Esophagus squamous epithelium (tissue), 4 donors: ENCODE measurements around the gene RND1.

Experiments used
- CTCF ChIP-seq, 6 experiments: fragments of 450-650 bp in 4 of 6; fragments of 200-600 bp in 2 of 6; sonication (generic) in 2 of 6; IDR thresholded peaks; one replicate each; pipeline ENCODE4 v1.5.1; 2016 to 2019; ENCODE audit warnings: antibody characterized with exemption in 6 of 6, mild to moderate bottlenecking in 4 of 6, moderate library complexity in 4 of 6
- POLR2A ChIP-seq, 4 donors: fragments of 450-650 bp; IDR thresholded peaks; one replicate each; pipeline ENCODE4 v1.6.1; 2017; ENCODE audit warnings: antibody characterized with exemption in 4 of 4, mild to moderate bottlenecking in 4 of 4, moderate library complexity in 3 of 4

DNA sequence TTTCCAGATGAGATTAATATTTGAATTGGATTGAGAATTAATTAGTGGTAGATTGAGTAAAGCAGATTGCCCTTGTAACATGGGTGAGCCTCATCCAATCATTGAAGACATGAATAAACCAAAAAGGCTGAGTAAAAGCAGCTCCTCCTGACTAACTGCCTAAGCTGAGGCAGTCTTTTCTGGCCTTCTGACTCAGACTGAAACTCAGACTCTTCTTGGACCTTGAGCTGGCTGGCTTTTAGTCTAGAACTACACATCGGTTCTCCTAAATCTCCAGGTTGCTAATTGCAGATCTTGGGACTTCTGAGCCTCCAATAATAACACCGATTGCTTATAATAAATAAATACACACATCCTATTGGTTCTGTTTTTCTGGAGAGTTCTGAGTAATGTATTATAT, 35.6 kb upstream of the RND1 start:
- TF ChIP-seq CTCF (IDR thresholded peaks at IDR 0.05) (no peak), POLR2A (IDR thresholded peaks at IDR 0.05) (no peak)
